Measurements from ENCODE around the gene PODXL.

Gene PODXL

GRCh38 chr7:131462059-131462458 lies 94.4 kb downstream of the PODXL start:
- TF ChIP-seq CTCF (IDR thresholded peaks at IDR 0.05; ENCODE audit: insufficient read depth, low read length) (no peak), REST (IDR thresholded peaks at IDR 0.05; ENCODE audit: insufficient replicate concordance, low read depth) (no peak), GABPA (IDR thresholded peaks at IDR 0.05; ENCODE audit: low read depth) (no peak), POLR2AphosphoS5 (IDR thresholded peaks at IDR 0.05; ENCODE audit: low read depth) (no peak), SPI1 (IDR thresholded peaks at IDR 0.05; ENCODE audit: borderline replicate concordance, low read depth) (no peak)
- Histone ChIP-seq H3K27me3 (ENCODE audit: insufficient read depth, poor library complexity, severe bottlenecking) (no peaks in the 10 kb centered on the region), H3K27ac (replicated peaks) (no peak overlapping the region), H3K4me3 (replicated peaks; ENCODE audit: insufficient read depth, low read length) (no peak overlapping the region)
- DNase-seq (ENCODE audit: low read depth in 1 of 2, low spot score in 1 of 2) = no peak

GRCh38 chr7:131459256-131459655 lies 97.2 kb downstream of the PODXL start:
- TF ChIP-seq GABPA (IDR thresholded peaks at IDR 0.05; ENCODE audit: low read depth) (no peak), CTCF (IDR thresholded peaks at IDR 0.05; ENCODE audit: insufficient read depth, low read length) (no peak), REST (IDR thresholded peaks at IDR 0.05; ENCODE audit: insufficient replicate concordance, low read depth) (no peak), POLR2AphosphoS5 (IDR thresholded peaks at IDR 0.05; ENCODE audit: low read depth) (no peak), SPI1 (IDR thresholded peaks at IDR 0.05; ENCODE audit: borderline replicate concordance, low read depth) (no peak)
- DNase-seq (ENCODE audit: low read depth in 1 of 2, low spot score in 1 of 2) = no peak

GRCh38 chr7:131456338-131456737 lies 100.1 kb downstream of the PODXL start:
- TF ChIP-seq POLR2AphosphoS5 (IDR thresholded peaks at IDR 0.05; ENCODE audit: low read depth) (no peak), CTCF (IDR thresholded peaks at IDR 0.05; ENCODE audit: insufficient read depth, low read length) (no peak), GABPA (IDR thresholded peaks at IDR 0.05; ENCODE audit: low read depth) (no peak), SPI1 (IDR thresholded peaks at IDR 0.05; ENCODE audit: borderline replicate concordance, low read depth) (no peak), REST (IDR thresholded peaks at IDR 0.05; ENCODE audit: insufficient replicate concordance, low read depth) (no peak)
- H3K27me3 ChIP-seq (ENCODE audit: insufficient read depth, poor library complexity, severe bottlenecking) = no peaks in the 10 kb centered on the region
- no peak overlapping the region for H3K27ac ChIP-seq (replicated peaks)
- H3K4me3 ChIP-seq (replicated peaks; ENCODE audit: insufficient read depth, low read length) = no peak overlapping the region
- no peak for DNase-seq (ENCODE audit: low read depth in 1 of 2, low spot score in 1 of 2)

More at GRCh38 chr7:131459256-131459655, 97.2 kb downstream of the PODXL start:
- no peak overlapping the region for H3K4me3 ChIP-seq (replicated peaks; ENCODE audit: insufficient read depth, low read length)
- no peaks in the 10 kb centered on the region for H3K27me3 ChIP-seq (ENCODE audit: insufficient read depth, poor library complexity, severe bottlenecking)
- H3K27ac ChIP-seq (replicated peaks) = no peak overlapping the region
